PC-9 (cell line): ENCODE measurements around the gene DOHH. TPM values are rescaled to one million over a fixed set of nuclear protein-coding genes. Genes with fewer than 3 reads are reported as not detected.

Experiments used
- BruUV-seq: library from RNA; stranded (reverse); fragments of 400-500 nt; replicated peaks from 2 replicates; lab custom pipeline; 2021; lab: Mats Ljungman, UMichigan
- CTCF ChIA-PET: fragments of 300-600 bp; sonication (Branson Sonifier 250); formaldehyde crosslinking; loops from one replicate; lab custom pipeline; 2022; ENCODE audit warnings: antibody characterized with exemption; lab: Charles Lee
- POLR2A ChIA-PET: fragments of 300-600 bp; sonication (Branson Sonifier 250); formaldehyde crosslinking; loops from one replicate; lab custom pipeline; 2022; ENCODE audit warnings: antibody characterized with exemption; ENCODE audit not compliant: unreplicated experiment; lab: Charles Lee
- DNase-seq, 2 experiments: peaks; one replicate each; pipeline versions ENCODE4 v3.0.0 to v3.0.0-alpha.2; 2015 to 2022; ENCODE audit warnings: mixed read lengths in 1 of 2
- H2AFZ ChIP-seq: fragments of 200-600 bp; sonication (generic); 2 replicates; pipeline ENCODE4 v1.8.1; 2017; ENCODE audit warnings: antibody characterized with exemption
- H3F3A ChIP-seq: fragments of 200-600 bp; sonication (generic); 2 replicates; pipeline ENCODE4 v1.8.1; 2017; ENCODE audit warnings: antibody characterized with exemption, mild to moderate bottlenecking, low read depth; ENCODE audit not compliant: insufficient read depth
- H3K27ac ChIP-seq: fragments of 200-600 bp; sonication (generic); 2 replicates; pipeline ENCODE4 v1.6.1; 2016; ENCODE audit warnings: mixed run types
- H3K27me3 ChIP-seq: fragments of 200-600 bp; sonication (generic); 2 replicates; pipeline ENCODE4 v1.6.1; 2016; ENCODE audit warnings: low read depth, mixed run types; ENCODE audit not compliant: insufficient read depth
- H3K36me3 ChIP-seq: fragments of 200-600 bp; sonication (generic); 2 replicates; pipeline ENCODE4 v1.6.1; 2016; ENCODE audit warnings: low read depth, mixed run types
- H3K4me1 ChIP-seq: fragments of 200-600 bp; sonication (generic); replicated peaks from 2 replicates; pipeline ENCODE4 v1.6.1; 2016; ENCODE audit warnings: mixed run types; ENCODE audit not compliant: insufficient read depth
- H3K4me2 ChIP-seq: fragments of 200-600 bp; sonication (generic); 2 replicates; pipeline ENCODE4 v1.6.1; 2017; ENCODE audit warnings: mixed run types
- H3K4me3 ChIP-seq: fragments of 200-600 bp; sonication (generic); 2 replicates; pipeline ENCODE4 v1.6.1; 2016; ENCODE audit warnings: mixed run types
- H3K79me2 ChIP-seq: fragments of 200-600 bp; sonication (generic); 2 replicates; pipeline ENCODE4 v1.6.1; 2017; ENCODE audit warnings: low read depth, mixed run types
- H3K9me2 ChIP-seq: fragments of 200-600 bp; sonication (generic); 2 replicates; pipeline ENCODE4 v1.8.1; 2017; ENCODE audit warnings: mild to moderate bottlenecking; ENCODE audit not compliant: insufficient read depth
- H3K9me3 ChIP-seq: fragments of 200-600 bp; sonication (generic); 2 replicates; pipeline ENCODE4 v1.8.1; 2016; ENCODE audit warnings: low read depth; ENCODE audit not compliant: insufficient read depth
- H4K20me1 ChIP-seq: fragments of 200-600 bp; sonication (generic); 2 replicates; pipeline ENCODE4 v1.8.1; 2017; ENCODE audit not compliant: insufficient read depth
- EZH2 ChIP-seq: fragments of 200-600 bp; sonication (generic); IDR thresholded peaks from 2 replicates; pipeline ENCODE4 v1.8.0; 2017; ENCODE audit warnings: antibody characterized with exemption, low read depth
- intact Hi-C: fragments of 100-400 bp; cut with micrococcal nuclease; formaldehyde crosslinking; loops from one replicate; pipeline ENCODE4 v1.10.0; 2022; ENCODE audit not compliant: unreplicated experiment
- total RNA-seq: library from RNA; stranded (reverse); gene quantifications from 2 replicates; pipeline ENCODE4 v1.2.3, GENCODE V29; 2021
- TF ChIP-seq, protein P1 (sequence below): fragments of 200-600 bp; sonication (generic); conservative IDR thresholded peaks from 2 replicates; pipeline ENCODE4 v1.6.1; 2017; ENCODE audit warnings: mixed run types, antibody characterized with exemption, mild to moderate bottlenecking, moderate library complexity

DOHH gene
- total RNA-seq, 1 experiment from 2014 or later, result 7.7 TPM

DNA sequence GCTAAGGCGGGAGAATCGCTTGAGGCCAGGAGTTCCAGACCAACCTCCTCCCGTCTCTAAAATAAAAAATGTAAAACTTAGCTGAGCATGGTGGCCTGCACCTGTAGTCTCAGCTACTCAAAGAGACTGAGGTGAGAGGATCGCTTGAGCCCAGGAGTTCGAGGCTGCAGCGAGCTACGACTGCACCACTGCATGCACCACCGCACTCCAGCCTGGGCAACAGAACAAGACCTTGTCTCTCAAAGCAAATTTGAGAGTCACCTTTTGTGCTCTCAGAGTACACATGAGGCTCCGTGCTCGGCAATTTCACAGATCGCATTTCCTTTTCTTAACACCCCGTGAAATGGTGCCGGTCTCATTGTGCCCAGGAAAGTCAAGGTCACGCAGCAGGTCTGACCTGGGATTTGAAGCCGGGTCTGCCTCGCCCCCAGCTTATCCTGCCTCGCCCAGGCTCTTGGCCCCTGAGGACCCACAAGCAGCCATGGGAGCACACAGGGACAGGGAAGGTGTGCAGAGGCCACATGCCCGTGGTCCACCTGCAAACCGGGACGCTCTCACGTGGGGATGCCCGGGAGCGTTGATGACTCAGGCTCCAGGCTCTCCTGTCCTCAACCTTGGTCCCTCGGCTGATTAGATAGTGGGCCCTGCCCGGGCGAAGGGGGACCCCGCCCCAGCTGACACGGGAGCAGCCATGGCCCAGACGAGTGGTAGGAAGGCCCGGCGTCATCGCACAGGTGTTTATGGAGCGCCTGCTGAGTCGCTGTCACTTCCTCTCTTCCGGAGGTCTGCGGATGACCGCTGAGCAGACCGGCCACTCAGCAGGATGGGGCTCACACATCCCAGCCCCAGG lies 19.0 kb downstream of the DOHH start:
- Histone ChIP-seq H3K9me3 (no peaks in the 10 kb centered on the region), H3K9me2 (no peaks in the 10 kb centered on the region), H3K79me2 (no peaks in the 10 kb centered on the region), H3K27ac (no peak overlapping the region), H3K4me1 (peaks cover 5% of the 10 kb centered on the region; the same call in 1 of the 2 replicates), H3F3A (peaks cover 5% of the 10 kb centered on the region; the same call in 1 of the 2 replicates), H3K4me3 (no peak overlapping the region), H3K4me2 (peak overlapping the region; percentile 26; the same call in 1 of the 2 replicates), H4K20me1 (no peaks in the 10 kb centered on the region), H2AFZ (no peak overlapping the region), H3K27me3 (no peaks in the 10 kb centered on the region), H3K36me3 (no peaks in the 10 kb centered on the region)
- intact Hi-C loops, result no loop called here
- ChIA-PET CTCF (no interaction called here), POLR2A (no interaction called here)
- TF ChIP-seq, protein P1, sequence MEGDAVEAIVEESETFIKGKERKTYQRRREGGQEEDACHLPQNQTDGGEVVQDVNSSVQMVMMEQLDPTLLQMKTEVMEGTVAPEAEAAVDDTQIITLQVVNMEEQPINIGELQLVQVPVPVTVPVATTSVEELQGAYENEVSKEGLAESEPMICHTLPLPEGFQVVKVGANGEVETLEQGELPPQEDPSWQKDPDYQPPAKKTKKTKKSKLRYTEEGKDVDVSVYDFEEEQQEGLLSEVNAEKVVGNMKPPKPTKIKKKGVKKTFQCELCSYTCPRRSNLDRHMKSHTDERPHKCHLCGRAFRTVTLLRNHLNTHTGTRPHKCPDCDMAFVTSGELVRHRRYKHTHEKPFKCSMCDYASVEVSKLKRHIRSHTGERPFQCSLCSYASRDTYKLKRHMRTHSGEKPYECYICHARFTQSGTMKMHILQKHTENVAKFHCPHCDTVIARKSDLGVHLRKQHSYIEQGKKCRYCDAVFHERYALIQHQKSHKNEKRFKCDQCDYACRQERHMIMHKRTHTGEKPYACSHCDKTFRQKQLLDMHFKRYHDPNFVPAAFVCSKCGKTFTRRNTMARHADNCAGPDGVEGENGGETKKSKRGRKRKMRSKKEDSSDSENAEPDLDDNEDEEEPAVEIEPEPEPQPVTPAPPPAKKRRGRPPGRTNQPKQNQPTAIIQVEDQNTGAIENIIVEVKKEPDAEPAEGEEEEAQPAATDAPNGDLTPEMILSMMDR, result no peak
- no peak for TF ChIP-seq EZH2
- peak; percentile 46 to 56 for DNase-seq
- BruUV-seq, result no TSS peak

DNA sequence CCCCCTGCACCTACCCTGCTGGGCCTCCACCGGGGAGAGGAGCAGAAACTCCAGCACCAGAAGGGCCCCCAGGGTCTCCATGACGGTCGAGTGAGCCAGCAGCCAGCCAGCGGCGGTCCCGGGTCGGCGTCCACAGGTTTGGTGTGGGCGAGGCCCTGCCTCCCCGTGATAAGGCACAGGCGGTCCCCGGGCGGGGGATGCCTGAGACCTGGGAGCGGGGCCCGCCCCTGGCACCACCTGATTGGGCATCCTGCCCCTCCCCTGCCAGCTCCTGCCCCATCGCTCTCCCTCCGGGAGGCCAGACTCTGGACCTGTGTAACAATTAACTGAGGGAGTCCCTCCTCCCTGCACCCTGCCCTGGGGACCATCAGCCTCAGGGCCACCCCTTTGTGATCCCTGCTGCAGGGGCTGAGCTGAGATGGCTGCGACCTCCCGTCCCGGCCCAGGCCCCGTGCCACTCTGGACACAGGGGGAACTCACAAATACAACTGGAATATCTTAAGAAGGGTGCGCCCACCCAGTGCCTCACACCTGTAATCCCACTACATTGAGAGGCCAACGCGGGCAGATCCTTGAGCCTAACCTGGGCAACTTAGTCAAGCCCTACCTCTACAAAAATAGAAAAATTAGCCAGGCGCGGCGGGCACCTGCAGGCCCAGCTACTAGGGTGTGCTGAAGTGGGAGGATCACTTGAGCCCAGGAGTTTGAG lies 19.9 kb downstream of the DOHH start, which contains the start of gene SMIM24:
SMIM24 (minus strand) TSS at position 143 of the 709 bp plus-strand sequence; CDS start at position 81, 62 bp downstream.
- Histone ChIP-seq H2AFZ (no peak within 1 kb of the TSS), H3K79me2 (no peaks in the 10 kb centered on the region), H3K4me1 (peaks cover 5% of the 10 kb centered on the region; the same call in 1 of the 2 replicates), H3K36me3 (no peaks in the 10 kb centered on the region), H3K4me2 (0 out of 2 replicates have a peak within 1 kb of the TSS, but pooled peaks have one; percentile 26), H3K9me2 (no peaks in the 10 kb centered on the region), H3K27ac (no peak within 1 kb of the TSS), H4K20me1 (no peaks in the 10 kb centered on the region), H3K27me3 (no peaks in the 10 kb centered on the region), H3K9me3 (no peaks in the 10 kb centered on the region), H3F3A (peaks cover 5% of the 10 kb centered on the region; the same call in 1 of the 2 replicates), H3K4me3 (no peak within 1 kb of the TSS)
- intact Hi-C loops, result no loop called here
- DNase-seq, result no peak
- BruUV-seq, result no TSS peak
- ChIA-PET CTCF (no interaction called here), POLR2A (no interaction called here)
- TF ChIP-seq, protein P1, result no peak
- TF ChIP-seq EZH2, result no peak

DNA sequence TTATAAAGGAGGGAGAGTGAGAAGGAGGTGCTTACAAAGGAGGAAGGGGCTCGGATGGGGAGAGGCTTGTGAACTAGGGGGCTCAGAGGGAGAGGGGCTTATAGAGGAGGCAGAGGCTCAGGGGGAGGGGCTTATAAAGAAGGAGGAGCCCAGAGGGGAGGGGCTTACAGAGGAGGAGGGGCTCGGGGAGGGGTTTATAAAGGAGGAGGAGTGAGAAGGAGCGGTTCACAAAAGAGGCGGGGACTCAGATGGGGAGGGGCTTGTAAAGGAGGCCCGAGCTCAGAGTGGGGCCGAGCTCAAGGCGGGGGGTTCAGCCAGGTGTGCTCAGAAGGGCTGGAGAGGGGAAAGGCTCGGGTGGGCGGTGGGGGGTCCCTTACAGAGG lies 20.6 kb downstream of the DOHH start:
- no peak overlapping the region for H3K4me2 ChIP-seq
- no peak overlapping the region for H3K27ac ChIP-seq
- BruUV-seq, result no TSS peak

More for the DNA sequence above, 20.6 kb downstream of the DOHH start:
- Histone ChIP-seq H3K79me2 (no peaks in the 10 kb centered on the region), H3K4me3 (no peak overlapping the region), H3F3A (peaks cover 5% of the 10 kb centered on the region; the same call in 1 of the 2 replicates), H3K27me3 (no peaks in the 10 kb centered on the region), H3K4me1 (peaks cover 5% of the 10 kb centered on the region; the same call in 1 of the 2 replicates), H3K36me3 (no peaks in the 10 kb centered on the region), H3K9me2 (no peaks in the 10 kb centered on the region), H4K20me1 (no peaks in the 10 kb centered on the region), H3K9me3 (no peaks in the 10 kb centered on the region), H2AFZ (no peak overlapping the region)
- DNase-seq, result no peak
- ChIA-PET CTCF (no interaction called here), POLR2A (no interaction called here)
- intact Hi-C loops, result no loop called here
- TF ChIP-seq EZH2, result no peak
- TF ChIP-seq, protein P1, result no peak
